Measurements from ENCODE around the gene PHACTR1. TPM values are rescaled to one million over a fixed set of nuclear protein-coding genes. Genes with fewer than 3 reads are reported as not detected.
A peak's percentile ranks its signal among the peaks of the same experiment; 100 is the strongest.

Gene PHACTR1
- total RNA-seq, 1 experiment from 2014 or later: 5.2 TPM

DNA sequence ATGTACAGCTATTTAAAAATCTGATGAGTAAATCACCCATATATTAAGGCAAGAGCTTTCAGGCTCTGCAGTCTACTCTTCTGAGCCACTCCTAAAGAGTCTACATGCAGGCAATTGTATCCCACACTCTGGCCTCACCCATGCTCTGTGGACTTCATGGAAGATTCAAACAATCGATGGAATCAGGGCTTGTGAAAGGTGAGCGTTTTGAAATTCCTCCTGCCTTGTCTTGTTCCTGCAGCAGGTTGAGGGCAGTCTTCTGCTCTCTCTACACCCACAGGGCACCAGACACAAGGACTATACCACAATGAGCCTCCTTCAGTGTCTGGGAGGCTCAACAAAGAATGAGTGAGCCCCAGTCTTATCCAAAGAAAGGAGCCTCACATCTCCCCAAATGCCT lies 560.7 kb downstream of the PHACTR1 start:
- H3K9me3 ChIP-seq (ENCODE audit: low read length): no peaks in the 10 kb centered on the region
- H3K27ac ChIP-seq (ENCODE audit: low read length): no peak overlapping the region
- no peak overlapping the region for H3K4me3 ChIP-seq (ENCODE audit: low read length)
- no peaks in the 10 kb centered on the region for H3K36me3 ChIP-seq (ENCODE audit: insufficient read depth, low read length)
- no peaks in the 10 kb centered on the region for H3K27me3 ChIP-seq (ENCODE audit: low read length)
- H3K4me2 ChIP-seq (ENCODE audit: low read depth, low read length, poor library complexity, severe bottlenecking): no peak overlapping the region
- H3K9me2 ChIP-seq (replicated peaks; ENCODE audit: insufficient read depth, low read length): no peaks in the 10 kb centered on the region
- DNase-seq: no peak
- no peak overlapping the region for H3K9ac ChIP-seq (ENCODE audit: low read length)
- H2AFZ ChIP-seq (ENCODE audit: low read length): no peak overlapping the region
- H4K20me1 ChIP-seq (ENCODE audit: insufficient read depth, low read depth, low read length): no peaks in the 10 kb centered on the region
- no peaks in the 10 kb centered on the region for H3K79me2 ChIP-seq (ENCODE audit: low read length)
- H3K4me1 ChIP-seq (ENCODE audit: low read length): peaks cover 32% of the 10 kb centered on the region

DNA sequence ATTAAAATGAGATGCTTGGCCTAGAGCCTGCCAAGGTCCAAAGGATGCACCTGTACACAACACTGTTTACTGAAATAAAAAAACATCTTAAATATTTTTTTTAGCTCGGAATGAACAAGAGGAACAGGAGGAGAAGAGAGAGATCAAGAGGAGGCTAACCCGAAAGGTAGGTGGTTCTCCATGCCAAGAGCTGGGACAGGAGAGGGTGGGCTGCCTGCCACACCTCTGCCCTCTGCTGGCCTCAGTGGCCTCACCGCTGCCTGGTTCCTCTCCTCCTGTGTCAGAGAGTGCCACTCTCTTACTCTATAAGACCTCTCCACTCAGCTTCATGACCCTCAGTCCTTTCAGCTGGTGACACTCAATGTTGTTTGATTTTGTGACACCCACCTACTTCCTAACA lies 561.6 kb downstream of the PHACTR1 start:
- Histone ChIP-seq H2AFZ (ENCODE audit: low read length) (no peak overlapping the region), H3K27ac (ENCODE audit: low read length) (no peak overlapping the region), H3K4me2 (ENCODE audit: low read depth, low read length, poor library complexity, severe bottlenecking) (no peak overlapping the region), H3K4me1 (ENCODE audit: low read length) (peaks cover 29% of the 10 kb centered on the region), H3K4me3 (ENCODE audit: low read length) (no peak overlapping the region), H3K9me2 (replicated peaks; ENCODE audit: insufficient read depth, low read length) (no peaks in the 10 kb centered on the region), H3K27me3 (ENCODE audit: low read length) (no peaks in the 10 kb centered on the region), H3K36me3 (ENCODE audit: insufficient read depth, low read length) (no peaks in the 10 kb centered on the region), H4K20me1 (ENCODE audit: insufficient read depth, low read depth, low read length) (no peaks in the 10 kb centered on the region), H3K79me2 (ENCODE audit: low read length) (no peaks in the 10 kb centered on the region), H3K9ac (ENCODE audit: low read length) (no peak overlapping the region), H3K9me3 (ENCODE audit: low read length) (no peaks in the 10 kb centered on the region)
- peak; percentile 75 for DNase-seq

DNA sequence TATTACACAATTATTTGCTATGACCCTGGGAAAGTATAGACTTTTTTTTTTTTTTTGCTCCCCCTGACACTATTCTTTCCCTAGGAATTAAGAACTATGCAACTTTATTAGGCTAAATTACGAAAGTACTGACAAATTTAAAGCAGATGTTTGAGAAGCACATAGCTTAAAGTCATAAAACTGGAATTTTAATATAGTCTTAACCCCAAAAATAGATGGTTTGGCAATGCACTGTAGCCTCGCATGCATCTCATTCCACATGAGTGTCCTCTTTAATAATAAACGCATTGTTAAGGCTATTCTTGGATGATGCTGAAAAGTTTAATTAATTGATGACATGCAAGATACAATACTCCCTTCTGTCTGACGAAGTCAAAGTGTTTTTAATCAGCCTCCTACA lies 562.4 kb downstream of the PHACTR1 start:
- no peaks in the 10 kb centered on the region for H4K20me1 ChIP-seq (ENCODE audit: insufficient read depth, low read depth, low read length)
- no peak for DNase-seq
- no peaks in the 10 kb centered on the region for H3K36me3 ChIP-seq (ENCODE audit: insufficient read depth, low read length)
- no peak overlapping the region for H3K4me3 ChIP-seq (ENCODE audit: low read length)
- no peak overlapping the region for H3K4me2 ChIP-seq (ENCODE audit: low read depth, low read length, poor library complexity, severe bottlenecking)
- no peaks in the 10 kb centered on the region for H3K79me2 ChIP-seq (ENCODE audit: low read length)
- H2AFZ ChIP-seq (ENCODE audit: low read length): no peak overlapping the region
- no peaks in the 10 kb centered on the region for H3K9me3 ChIP-seq (ENCODE audit: low read length)
- no peaks in the 10 kb centered on the region for H3K9me2 ChIP-seq (replicated peaks; ENCODE audit: insufficient read depth, low read length)
- H3K27me3 ChIP-seq (ENCODE audit: low read length): no peaks in the 10 kb centered on the region
- no peak overlapping the region for H3K9ac ChIP-seq (ENCODE audit: low read length)
- H3K27ac ChIP-seq (ENCODE audit: low read length): no peak overlapping the region
- H3K4me1 ChIP-seq (ENCODE audit: low read length): peaks cover 21% of the 10 kb centered on the region

DNA sequence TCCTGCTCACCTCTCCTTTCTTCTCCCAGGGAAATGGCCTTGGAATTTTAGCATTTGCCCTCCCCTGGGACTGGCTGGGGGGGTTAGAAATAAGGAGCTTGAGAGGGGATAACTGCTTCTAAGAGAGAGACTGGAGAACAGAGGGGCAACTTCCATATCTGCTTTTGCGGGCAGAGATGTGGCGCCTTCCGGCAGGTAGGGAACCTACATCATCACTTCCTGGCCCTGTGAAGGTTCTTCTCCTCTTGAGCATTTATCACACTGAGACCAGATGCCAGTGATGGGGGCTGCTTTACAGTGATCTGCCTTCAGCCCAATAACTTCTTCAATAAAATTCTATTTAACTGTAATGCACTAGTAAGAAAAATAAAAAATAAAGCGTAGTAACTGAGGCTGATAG lies 563.7 kb downstream of the PHACTR1 start:
- no peak for DNase-seq
- no peaks in the 10 kb centered on the region for H3K79me2 ChIP-seq (ENCODE audit: low read length)
- no peak overlapping the region for H3K4me2 ChIP-seq (ENCODE audit: low read depth, low read length, poor library complexity, severe bottlenecking)

DNA sequence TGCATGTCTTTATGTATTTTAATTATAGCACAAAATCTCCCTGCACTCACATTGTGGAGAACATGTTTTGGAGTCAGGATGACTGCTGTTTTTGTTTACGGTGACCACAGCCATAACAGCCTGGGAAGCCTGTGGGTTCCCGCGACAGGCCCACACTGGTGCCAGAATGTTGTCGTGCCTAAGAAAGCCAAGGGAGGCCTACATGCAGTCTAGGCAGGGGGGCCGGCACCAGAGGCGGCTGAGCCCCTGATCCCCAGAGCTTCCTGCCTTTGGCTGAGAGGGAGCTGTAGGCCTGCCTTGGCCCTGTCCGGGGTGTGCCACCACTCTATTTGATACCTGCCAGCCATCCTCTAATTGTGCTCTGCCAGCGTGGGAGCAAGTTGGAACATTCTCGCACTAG lies 565.1 kb downstream of the PHACTR1 start:
- Histone ChIP-seq H3K27me3 (ENCODE audit: low read length) (no peaks in the 10 kb centered on the region), H3K9me3 (ENCODE audit: low read length) (no peaks in the 10 kb centered on the region), H3K4me1 (ENCODE audit: low read length) (peaks cover 17% of the 10 kb centered on the region), H3K4me2 (ENCODE audit: low read depth, low read length, poor library complexity, severe bottlenecking) (no peak overlapping the region), H3K4me3 (ENCODE audit: low read length) (no peak overlapping the region), H3K36me3 (ENCODE audit: insufficient read depth, low read length) (no peaks in the 10 kb centered on the region), H3K27ac (ENCODE audit: low read length) (no peak overlapping the region), H2AFZ (ENCODE audit: low read length) (no peak overlapping the region), H4K20me1 (ENCODE audit: insufficient read depth, low read depth, low read length) (no peaks in the 10 kb centered on the region), H3K9me2 (replicated peaks; ENCODE audit: insufficient read depth, low read length) (no peaks in the 10 kb centered on the region), H3K9ac (ENCODE audit: low read length) (no peak overlapping the region), H3K79me2 (ENCODE audit: low read length) (no peaks in the 10 kb centered on the region)
- no peak for DNase-seq

More for the DNA sequence above, 563.7 kb downstream of the PHACTR1 start:
- Histone ChIP-seq H4K20me1 (ENCODE audit: insufficient read depth, low read depth, low read length) (no peaks in the 10 kb centered on the region), H3K9me3 (ENCODE audit: low read length) (no peaks in the 10 kb centered on the region), H2AFZ (ENCODE audit: low read length) (no peak overlapping the region), H3K36me3 (ENCODE audit: insufficient read depth, low read length) (no peaks in the 10 kb centered on the region), H3K4me1 (ENCODE audit: low read length) (peaks cover 13% of the 10 kb centered on the region), H3K27ac (ENCODE audit: low read length) (no peak overlapping the region), H3K27me3 (ENCODE audit: low read length) (no peaks in the 10 kb centered on the region), H3K4me3 (ENCODE audit: low read length) (no peak overlapping the region), H3K9me2 (replicated peaks; ENCODE audit: insufficient read depth, low read length) (no peaks in the 10 kb centered on the region), H3K9ac (ENCODE audit: low read length) (no peak overlapping the region)

DNA sequence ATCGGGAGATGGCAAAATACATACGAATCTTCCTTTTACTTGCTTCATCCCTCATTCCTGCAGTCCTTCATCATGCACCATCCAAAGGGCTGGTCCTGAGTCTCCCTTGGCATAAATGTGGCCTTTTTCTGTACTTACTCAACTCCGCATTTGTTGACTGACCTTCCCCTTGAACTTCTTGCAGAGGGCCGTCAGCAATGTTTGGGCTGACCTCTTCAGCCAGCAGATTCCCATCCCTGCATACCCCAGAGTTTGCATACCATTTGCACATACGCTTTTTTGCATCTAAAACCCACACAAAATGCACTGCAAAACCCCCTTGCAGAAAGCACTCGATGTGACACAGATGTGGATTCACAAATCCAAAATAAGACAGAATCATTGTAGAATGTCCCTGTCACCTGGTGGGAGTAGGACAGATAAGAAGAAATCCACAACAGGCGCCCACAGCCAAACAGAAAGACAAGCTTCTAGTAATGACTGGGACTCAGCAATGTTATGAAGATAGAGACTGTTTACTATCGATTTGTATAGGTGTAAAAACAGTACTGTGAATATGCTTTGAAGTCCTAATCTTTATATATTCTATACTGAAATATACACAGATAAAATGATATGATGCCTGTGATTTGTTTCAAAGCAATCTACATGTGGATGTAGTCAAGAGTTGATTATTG lies 566.0 kb downstream of the PHACTR1 start:
- Histone ChIP-seq H4K20me1 (ENCODE audit: insufficient read depth, low read depth, low read length) (no peaks in the 10 kb centered on the region), H3K79me2 (ENCODE audit: low read length) (no peaks in the 10 kb centered on the region), H3K4me1 (ENCODE audit: low read length) (peaks cover 20% of the 10 kb centered on the region), H2AFZ (ENCODE audit: low read length) (no peak overlapping the region), H3K27me3 (ENCODE audit: low read length) (no peaks in the 10 kb centered on the region), H3K9ac (ENCODE audit: low read length) (no peak overlapping the region), H3K9me2 (replicated peaks; ENCODE audit: insufficient read depth, low read length) (no peaks in the 10 kb centered on the region), H3K36me3 (ENCODE audit: insufficient read depth, low read length) (no peaks in the 10 kb centered on the region), H3K4me2 (ENCODE audit: low read depth, low read length, poor library complexity, severe bottlenecking) (no peak overlapping the region), H3K27ac (ENCODE audit: low read length) (no peak overlapping the region), H3K4me3 (ENCODE audit: low read length) (no peak overlapping the region), H3K9me3 (ENCODE audit: low read length) (no peaks in the 10 kb centered on the region)
- DNase-seq: no peak

DNA sequence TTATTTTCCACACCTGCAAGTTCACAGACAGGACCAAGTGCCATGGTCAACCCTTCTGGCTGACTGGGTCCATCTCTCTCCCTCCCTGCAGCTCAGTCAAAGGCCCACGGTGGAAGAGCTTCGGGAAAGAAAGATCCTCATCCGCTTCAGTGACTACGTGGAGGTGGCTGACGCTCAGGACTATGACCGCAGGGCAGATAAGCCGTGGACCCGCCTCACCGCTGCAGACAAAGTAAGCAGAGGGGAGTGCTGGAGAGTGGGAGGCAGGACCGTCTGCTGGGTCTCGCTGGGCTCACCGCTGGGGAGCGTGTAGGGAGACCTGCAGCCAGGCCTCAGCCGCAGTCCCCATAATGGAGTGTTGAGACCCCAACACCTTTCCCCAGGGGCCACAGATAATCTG lies 566.8 kb downstream of the PHACTR1 start:
- Histone ChIP-seq H3K27me3 (ENCODE audit: low read length) (no peaks in the 10 kb centered on the region), H3K4me3 (ENCODE audit: low read length) (no peak overlapping the region), H3K4me1 (ENCODE audit: low read length) (peaks cover 20% of the 10 kb centered on the region), H3K9ac (ENCODE audit: low read length) (no peak overlapping the region), H3K36me3 (ENCODE audit: insufficient read depth, low read length) (no peaks in the 10 kb centered on the region), H3K9me2 (replicated peaks; ENCODE audit: insufficient read depth, low read length) (no peaks in the 10 kb centered on the region), H3K4me2 (ENCODE audit: low read depth, low read length, poor library complexity, severe bottlenecking) (no peak overlapping the region), H3K27ac (ENCODE audit: low read length) (no peak overlapping the region), H3K79me2 (ENCODE audit: low read length) (no peaks in the 10 kb centered on the region), H3K9me3 (ENCODE audit: low read length) (no peaks in the 10 kb centered on the region), H4K20me1 (ENCODE audit: insufficient read depth, low read depth, low read length) (no peaks in the 10 kb centered on the region), H2AFZ (ENCODE audit: low read length) (no peak overlapping the region)
- DNase-seq: no peak

DNA sequence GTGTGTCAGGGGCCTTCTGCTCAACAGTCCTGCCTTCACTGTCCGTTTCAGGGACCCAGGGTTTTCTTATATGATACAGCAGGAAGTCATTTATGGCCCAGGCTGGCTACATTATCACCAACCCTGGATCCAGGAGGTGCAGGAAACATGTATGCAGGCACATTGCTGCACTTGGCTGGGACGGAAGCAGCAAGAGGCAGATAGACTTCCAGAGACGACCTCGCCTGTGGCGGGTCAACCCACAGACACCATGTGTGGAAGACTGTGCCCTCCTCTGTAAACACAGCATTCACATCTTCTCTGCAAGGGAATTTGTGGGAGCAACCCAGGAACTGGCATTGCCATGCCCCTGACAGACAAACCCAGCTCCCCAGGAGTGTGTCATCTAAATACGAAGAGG lies 568.1 kb downstream of the PHACTR1 start:
- no peaks in the 10 kb centered on the region for H3K79me2 ChIP-seq (ENCODE audit: low read length)
- H3K36me3 ChIP-seq (ENCODE audit: insufficient read depth, low read length): no peaks in the 10 kb centered on the region
- no peak overlapping the region for H2AFZ ChIP-seq (ENCODE audit: low read length)
- H3K4me3 ChIP-seq (ENCODE audit: low read length): no peak overlapping the region
- DNase-seq: no peak
- H3K4me2 ChIP-seq (ENCODE audit: low read depth, low read length, poor library complexity, severe bottlenecking): no peak overlapping the region
- H3K27ac ChIP-seq (ENCODE audit: low read length): no peak overlapping the region
- no peaks in the 10 kb centered on the region for H4K20me1 ChIP-seq (ENCODE audit: insufficient read depth, low read depth, low read length)
- no peaks in the 10 kb centered on the region for H3K9me2 ChIP-seq (replicated peaks; ENCODE audit: insufficient read depth, low read length)
- no peak overlapping the region for H3K9ac ChIP-seq (ENCODE audit: low read length)
- no peaks in the 10 kb centered on the region for H3K27me3 ChIP-seq (ENCODE audit: low read length)
- peaks cover 20% of the 10 kb centered on the region for H3K4me1 ChIP-seq (ENCODE audit: low read length)
- H3K9me3 ChIP-seq (ENCODE audit: low read length): no peaks in the 10 kb centered on the region
